Adrenal gland (tissue), 5 donors: ENCODE measurements around the gene C16orf96.

Experiments
- CTCF ChIP-seq, 6 experiments: fragments of 450-650 bp in 4 of 6; fragments of 200-600 bp in 2 of 6; sonication (generic) in 1 of 6; IDR thresholded peaks; 1 replicate in 5 of 6; 2 replicates in 1 of 6; pipeline versions ENCODE4 v1.5.1 to v1.8.0; 2016 to 2021; ENCODE audit warnings: antibody characterized with exemption in 6 of 6, mild to moderate bottlenecking in 2 of 6, moderate library complexity in 1 of 6
- POLR2A ChIP-seq, 2 donors: fragments of 450-650 bp; IDR thresholded peaks; one replicate each; pipeline ENCODE4 v1.6.1; 2017; ENCODE audit warnings: antibody characterized with exemption in 2 of 2, mild to moderate bottlenecking in 2 of 2, moderate library complexity in 1 of 2
- donor health status: DM: no; HTN: no; CAD: no.

- TF ChIP-seq POLR2A (IDR thresholded peaks at IDR 0.05) (no peak), CTCF (IDR thresholded peaks at IDR 0.05) (no peak)
Measured at GRCh38 chr16:4508806-4509205, 47.3 kb upstream of the C16orf96 start.
